ENCODE results near the gene SLC25A21.
"Not testable (repeated sequence)": the region's sequence is repeated elsewhere in the genome, so short reads cannot be mapped to it uniquely, and the experiment has no call there.

The SLC25A21 gene

DNA sequence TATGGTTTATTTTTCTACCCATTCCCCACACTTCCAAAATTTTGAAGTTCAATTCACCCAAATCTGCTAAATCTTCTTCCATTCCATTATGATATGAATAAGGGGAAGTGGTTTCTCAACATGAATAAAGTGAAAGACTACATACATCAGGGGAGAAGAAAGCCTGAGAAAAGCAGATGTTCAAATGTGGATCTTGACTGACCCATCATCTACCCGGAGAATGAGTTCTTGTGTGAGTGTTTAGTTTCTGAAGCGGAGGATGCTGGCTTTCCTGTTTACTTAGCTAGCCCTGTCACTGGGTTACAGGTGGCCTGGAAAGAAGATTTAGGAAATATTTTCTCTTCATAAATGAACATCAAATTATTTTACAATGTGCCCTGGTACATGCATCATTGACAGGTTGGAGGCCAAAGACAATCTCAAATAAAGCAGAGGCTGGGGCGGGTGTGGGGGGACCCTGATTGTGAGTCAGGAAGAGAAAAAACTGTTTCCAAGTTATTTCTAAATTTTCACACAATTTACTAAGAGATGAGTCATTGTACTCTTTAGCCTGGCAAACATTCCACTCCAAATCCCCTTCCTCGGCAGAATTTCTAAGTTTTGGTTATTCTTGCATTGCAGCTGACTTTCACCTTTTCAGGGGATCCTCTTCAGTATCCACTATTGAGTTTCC is 135.6 kb downstream of the SLC25A21 start:
- no peak for FAIRE-seq

DNA sequence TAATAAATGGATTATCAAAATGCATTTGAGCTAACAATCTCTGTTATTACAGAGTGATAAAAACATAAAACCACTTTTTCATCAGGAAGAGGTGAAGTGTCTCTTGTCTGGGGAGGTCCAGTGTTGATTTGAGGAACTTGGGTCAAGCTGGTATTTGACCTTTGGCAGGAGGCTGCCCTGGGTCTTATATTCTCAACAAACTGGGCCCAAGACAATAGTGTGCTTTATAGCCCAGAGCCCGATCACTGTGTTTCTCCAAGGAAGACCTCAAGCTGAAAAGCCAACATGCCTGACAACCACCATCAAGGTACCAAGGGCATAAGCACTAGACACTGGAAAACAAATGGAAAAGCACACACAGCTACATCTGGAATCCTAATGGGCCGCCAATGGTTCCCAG is 137.0 kb downstream of the SLC25A21 start:
- no peak for FAIRE-seq

DNA sequence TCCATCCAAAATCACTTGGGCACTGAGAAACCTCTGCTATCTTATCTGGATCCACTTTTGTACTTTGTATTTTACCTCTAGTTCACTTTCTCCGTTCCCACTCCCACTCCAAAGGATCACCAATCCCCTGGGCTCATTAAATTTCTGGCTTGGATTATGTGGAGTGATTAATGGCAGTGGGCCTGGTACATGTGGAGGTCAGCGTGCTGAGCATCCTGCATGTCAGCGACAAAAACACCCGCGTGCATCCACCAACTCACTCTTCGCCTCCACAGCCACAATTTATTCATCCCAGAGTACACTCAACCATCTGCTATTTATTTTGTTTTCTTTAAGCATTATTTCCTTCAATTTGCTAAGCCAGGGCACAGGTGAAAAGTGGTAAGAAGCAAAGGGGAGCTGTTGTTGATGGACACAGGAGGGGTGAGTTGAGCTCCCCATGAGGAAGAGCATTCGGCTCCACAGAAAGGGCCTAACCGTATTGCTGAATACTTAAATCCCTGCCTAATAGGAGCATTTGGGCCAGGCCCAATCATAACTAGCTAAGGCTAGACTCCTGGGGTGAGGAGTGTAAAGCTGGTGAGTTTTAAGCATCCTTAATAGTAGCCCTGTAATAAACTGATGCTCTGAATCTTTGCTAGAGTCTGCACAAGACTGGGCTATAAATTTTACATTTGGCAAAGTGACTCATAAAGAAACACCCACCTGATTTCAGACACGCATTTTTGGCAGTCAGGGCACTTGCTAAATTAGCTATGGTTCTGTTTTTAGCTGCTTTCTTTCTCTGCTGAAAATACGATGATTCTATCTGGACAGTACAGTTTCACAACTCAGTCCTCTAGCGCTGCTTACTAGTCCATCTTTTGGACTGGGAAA is 137.8 kb downstream of the SLC25A21 start:
- FAIRE-seq, result no peak

DNA sequence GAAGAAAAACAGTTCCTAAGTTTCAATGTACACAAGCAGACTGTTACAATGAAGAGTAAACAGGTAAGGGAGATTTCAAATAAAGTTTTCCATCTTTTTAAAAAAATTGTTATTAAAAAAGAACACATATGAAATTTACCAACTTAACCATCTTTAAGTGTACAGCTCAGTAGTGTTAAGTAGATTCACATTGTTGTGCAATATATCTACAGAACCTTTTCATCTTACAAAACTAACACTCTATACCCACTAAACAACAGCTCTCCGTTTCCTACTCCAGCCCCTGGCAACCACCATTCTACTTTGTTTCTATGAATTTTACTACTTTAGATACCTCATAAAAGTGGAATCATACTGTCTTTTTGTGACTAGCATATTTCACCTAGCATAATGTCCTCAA is 139.5 kb downstream of the SLC25A21 start:
- FAIRE-seq, result no peak

DNA sequence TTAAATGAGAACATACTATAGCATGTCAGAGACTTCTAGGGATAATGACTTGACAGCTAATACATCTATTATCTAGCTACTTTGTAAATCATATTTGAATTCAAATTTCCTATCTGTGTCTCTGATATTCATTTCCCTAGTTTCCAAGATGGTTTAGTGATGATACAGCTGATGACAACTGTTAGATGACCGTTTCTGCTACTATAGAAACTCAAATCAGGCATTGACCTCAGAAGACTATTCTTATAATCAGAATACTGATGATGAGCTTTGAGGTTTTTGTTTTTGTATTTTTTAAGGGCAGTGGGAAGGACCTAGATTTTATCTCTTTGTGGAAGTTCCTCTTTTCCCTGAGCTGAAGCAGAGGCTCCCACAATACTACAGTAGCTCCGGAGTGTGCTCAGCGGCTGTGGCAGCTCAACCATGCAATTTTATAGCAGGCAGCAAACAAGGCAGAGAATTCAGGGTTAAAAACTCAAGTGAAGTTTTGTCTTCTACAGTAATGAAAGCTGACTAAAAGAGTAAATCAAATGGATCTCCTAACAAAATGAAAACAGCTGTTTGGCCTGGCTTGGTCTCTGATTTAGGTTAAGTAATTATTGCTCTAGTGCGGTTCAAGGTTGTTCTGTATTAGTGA is 145.1 kb downstream of the SLC25A21 start:
- no peak for FAIRE-seq

DNA sequence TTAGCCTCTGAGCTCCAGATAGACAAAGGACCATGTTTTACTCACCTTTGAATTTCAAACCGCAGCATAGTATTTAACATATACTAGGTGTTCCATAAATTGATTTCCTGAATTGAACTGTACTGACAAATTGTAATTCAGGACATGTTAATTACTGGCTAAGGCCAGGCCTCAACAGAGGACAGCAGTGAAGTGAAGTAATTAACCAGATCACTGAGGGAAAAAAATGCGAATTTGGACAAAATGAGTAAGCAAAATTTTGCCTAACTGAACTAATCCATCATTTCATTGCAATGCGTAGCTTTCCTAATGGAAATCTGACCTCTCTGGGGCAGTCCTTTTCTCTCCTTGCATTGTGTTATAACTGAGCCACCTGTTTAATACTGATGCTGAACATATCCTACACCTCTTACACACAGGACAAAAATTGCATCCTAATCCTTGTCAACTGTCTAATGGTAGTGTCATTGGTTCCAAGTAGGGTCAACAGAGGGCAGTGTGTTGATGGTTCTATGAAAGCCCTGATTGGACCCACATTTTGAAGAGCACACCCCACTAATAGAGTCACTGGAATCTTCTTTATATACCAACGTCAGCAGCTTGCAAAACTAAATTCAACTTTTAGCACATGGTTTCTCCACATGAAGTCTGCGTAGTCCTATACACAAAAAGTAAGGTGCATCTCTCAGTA is 148.4 kb downstream of the SLC25A21 start:
- no peak for FAIRE-seq

DNA sequence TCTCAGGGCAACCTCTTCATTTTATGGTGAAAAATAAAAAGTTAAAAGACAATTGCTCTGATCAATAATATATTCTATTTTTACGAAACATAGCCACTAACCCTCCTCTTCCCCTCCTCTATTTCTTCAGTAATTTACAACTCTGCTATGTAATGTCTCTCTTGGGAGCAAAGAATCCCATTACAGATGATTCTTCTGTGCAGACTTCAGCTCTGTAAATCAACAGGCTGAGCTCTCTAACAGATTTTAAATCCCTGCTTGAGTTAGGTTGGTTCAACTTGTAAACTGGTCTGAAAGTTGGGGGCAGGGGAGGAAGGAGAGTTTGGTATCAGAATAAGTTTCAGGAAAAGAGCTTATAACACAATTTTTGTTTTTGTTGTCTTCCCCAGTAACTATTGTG is 151.0 kb downstream of the SLC25A21 start:
- FAIRE-seq, result no peak

DNA sequence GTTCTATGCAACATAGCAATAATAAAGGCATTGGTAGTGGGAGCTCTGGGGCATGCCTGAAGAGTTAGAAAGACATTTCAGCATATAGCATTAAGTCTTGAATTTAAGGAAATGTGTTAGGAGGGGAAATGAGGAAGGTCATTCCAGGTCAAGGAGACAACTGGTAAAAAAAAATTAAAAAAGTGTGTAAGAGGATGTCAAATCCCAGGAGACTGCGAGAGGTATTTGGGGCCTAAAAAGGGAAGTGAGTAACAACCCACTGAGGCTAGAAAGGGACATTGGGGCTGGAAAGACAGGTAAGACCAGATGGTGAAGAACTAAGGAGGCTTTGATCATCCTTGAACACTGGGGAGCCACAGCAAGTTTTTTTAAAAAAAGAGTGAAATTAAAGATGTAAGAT is 152.9 kb downstream of the SLC25A21 start:
- FAIRE-seq, result no peak

DNA sequence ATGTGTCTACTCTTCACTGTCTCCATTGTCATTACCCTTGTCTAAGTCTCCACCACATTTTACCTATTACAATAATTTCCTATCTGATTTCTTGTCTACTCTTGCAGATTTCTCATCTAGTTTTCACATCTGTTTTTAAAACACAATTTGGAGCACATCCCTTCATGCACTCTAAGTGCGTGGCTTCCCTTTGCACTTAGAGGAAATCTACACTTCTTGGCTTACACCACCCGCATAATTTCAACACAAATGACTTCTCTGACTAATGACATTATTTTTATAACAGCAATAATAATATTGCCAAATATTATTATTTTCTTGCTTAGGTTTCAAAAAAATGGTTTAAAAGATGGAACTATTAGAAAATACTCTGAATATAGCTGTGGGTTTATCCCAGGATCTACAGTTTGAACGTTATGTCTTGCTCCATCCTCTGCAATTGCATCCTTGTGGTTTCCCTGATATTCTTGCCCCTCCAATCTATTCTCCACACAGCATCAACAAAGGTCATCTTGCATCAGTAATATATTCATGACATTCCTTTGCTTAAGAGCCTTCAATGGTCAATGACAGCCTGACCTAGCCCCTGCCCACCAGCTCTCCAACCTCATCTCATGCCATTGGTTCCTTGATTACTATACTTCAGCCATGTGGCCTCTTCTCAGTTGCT is 153.7 kb downstream of the SLC25A21 start:
- FAIRE-seq, result no peak

DNA sequence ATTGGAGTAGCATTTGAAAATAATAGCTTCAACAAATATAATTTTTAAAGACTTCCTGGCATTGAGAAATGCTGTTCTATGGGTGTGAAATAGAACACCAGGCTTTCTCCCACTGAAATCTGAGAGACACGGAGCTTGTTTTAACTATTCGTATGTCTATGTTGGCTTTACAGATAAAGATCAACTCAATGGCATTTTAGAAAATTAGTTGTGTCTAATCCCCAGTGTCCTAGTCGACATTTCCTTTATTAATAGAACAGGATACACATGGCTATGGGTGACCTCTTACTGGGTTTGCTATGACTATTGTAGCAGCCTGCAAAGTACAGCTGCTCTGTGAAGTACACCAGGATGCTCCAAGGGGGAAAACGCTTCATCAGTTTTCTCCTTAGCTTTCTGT is 159.3 kb downstream of the SLC25A21 start:
- FAIRE-seq, result no peak

DNA sequence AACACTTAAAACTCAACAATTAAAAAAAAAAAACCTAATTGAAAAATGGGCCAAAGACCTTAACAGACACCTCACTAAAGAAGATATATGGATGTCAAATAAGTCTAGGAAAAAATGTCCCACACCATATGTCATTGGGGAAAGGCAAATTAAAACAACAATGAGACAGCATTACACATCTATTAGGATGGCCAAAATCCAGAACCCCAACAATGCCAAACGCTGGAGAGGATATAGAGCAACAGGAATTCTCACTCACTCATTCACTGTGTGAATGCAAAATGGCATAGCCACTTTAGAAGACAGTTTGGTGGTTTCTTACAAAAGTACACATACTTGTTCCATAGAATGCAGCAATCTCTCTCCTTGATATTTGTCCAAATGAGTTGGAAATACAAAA is 173.7 kb downstream of the SLC25A21 start:
- no peak for FAIRE-seq

DNA sequence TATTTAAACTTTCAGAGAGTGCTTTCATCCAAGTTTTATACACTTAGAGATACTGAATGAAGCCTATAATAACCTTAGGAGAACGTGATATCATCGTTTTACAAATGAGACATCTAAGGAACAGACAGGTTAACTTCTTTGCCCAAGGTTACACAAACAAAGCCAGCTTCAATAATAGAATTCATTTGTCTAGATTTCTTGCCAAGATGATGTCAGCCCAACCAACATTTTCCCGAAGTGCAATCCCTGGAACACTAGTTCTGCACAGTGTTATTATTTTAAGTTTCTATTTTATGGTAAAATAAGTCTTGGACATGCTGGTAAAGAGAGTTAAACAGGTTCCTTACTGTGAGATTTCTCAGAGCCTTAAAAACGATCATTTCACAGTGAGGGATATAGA is 174.6 kb downstream of the SLC25A21 start:
- FAIRE-seq, result no peak

DNA sequence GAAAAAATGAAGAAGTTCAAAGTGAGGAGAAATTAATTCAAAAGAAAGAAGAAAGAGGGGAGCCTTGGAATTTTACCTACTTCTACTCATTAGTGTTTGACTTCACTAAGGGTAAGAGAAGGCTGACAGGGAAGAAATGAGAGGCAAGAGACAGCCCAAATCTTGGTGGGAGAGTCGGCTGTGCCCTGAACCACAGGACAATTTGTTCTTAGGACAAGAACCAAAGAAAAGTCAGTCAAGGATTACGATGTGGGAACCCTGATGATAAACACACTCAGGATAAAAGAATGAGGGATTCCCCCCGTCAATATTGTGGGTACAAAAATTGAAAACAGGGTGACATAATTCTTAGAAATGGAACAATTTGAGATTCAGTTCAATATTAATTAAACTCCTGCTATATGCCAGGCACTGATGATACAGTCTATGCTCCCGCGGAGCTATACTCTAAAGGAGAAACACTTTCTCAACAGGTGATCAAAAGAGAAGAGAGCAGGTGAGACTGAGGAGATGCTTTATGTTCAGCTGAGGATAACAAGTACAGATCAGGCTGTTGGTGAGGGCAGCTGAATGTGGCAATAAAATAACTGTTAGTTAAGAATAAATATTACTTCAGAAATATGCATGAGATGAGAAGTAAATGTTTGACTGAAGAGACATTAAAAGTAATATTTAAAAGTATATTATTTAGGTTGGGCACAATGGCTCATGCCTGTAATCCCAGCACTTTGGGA is 175.4 kb downstream of the SLC25A21 start:
- no peak for FAIRE-seq

DNA sequence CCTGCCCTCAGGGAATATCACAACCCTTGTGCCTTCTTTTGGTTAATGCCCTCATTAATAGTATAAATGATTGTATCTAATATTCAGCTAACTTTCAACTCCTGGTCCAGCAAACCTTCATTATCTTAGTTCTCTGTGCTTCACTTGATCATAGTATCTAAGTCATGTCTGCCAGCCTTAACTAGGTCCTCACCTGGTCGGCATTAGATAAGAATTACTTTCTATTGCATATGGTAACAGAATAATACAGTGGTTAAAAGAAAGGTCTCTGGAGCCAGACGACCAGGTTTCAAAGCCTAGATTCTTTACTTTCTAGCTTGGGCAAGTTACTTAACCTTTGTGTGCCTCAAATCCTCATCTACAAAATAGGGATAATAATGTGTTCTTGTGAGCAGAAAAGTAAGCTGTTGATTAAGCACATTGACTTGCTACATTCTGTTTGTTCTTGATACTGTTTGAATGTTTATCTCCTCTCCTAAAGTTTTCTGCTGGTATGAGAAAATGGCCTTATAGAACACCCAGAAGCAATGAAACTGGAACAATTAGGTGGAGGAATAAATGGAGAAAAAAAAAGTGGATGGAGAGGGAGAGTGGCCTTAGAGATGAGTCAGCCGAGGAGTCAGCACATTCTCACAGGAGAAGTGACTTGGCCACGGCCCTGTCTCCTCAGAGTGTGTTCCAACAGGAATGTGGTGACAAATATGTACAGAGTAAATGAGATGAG is 176.1 kb downstream of the SLC25A21 start:
- FAIRE-seq, result no peak

DNA sequence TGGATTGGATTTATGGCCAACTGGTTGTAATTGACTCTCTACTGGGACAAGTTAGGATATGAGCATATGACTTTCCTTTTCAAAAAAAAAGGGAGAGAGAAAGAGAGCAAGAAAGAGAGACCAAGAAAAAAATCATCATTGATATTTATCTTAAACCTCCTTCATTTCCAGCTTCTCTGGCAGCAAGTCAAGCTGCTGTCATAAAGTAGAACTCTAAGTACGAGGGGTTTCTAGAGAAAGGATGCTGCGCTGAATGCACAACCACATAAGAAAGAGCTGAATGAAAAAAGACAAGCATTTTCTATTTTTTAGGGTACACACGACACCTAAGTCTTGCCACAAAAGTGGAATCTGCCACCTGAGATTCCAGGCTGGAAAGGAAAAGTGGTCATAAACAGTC is 182.6 kb downstream of the SLC25A21 start:
- FAIRE-seq, result no peak

DNA sequence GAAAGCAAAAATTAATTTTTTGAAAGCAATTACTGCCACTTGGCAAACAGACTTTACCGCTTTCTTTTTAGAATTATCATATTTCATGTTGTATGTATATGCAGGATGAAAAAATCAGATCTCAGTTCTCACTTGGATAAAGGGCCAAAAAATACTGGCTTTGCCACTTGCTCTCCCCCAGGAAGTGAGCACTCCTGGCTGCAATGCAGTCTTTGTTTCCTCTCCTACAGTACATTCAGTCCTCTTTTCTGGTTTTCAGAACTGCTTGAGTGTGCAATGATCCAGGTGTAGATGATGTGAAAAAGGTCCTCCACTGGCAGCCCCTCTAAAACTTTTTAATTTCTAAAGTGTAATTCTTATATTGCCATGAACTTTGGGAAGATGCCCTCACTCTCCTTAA is 183.4 kb downstream of the SLC25A21 start:
- no peak for FAIRE-seq

DNA sequence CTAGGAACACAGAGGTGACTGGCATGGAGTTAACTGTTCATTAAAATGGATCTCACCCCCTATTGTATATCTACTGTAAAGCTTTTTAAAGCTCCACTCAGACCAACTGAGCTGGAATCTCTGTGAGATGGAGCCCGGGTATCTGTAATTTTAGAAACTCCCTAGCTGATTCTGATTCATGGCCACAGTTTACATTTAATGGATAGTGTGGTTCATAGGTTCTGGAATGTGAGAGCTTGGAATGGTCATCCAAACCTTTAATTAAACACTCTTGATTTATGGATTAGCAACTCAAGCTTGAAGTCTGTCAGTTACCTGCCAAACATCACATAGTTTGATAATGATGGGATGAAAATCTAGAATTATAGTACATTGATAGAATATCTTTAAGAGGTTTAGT is 183.8 kb downstream of the SLC25A21 start:
- no peak for FAIRE-seq

DNA sequence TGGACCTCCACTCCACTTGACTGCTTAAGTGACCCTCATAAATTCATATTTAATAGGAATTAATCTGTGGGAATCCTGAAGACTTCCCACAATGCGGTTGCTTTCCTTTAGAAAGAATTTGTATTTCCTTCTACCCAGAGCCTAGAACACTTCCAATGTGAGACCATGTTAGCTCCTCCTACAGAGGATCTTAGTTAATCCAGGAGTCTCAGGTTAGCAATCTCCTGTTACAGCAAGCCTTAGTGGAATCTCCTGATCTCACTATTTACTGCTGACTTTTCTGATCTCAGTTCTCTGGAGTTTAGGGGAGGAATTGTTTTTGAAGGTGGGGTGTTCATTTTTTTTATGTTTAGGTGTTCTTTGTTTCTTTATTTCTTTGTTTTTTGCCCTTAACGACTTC is 186.0 kb downstream of the SLC25A21 start:
- no peak for FAIRE-seq

DNA sequence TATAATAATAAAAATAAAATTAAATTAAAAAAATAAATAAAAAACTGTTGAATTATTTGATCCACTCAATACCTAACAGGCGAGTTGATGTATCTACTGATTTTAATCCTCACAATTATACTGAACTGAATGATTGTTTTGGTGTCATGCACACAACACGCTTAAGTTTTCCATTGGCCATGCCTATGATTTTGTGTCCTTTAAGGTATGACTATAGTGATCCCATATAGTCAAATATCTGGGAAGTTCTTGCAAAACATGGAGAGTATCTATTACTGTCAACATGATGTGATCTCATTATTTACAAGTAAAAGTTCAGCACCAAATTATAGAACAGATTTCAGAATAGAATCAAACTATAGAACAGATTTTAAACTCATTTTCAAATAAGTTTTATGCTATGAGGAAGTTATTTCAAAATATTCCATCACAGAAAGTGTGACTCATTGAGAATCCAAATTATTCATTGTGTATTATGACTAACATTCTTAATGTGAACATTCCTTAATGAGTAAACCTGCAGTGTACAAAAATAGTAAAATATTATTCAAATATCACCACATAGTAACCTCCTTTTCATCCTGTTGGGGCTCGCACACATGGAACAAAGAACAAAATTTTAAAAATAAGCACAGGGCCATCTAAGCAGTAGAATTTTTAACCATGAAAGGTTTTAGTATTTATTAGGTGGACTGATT is 190.4 kb downstream of the SLC25A21 start:
- no peak for FAIRE-seq

DNA sequence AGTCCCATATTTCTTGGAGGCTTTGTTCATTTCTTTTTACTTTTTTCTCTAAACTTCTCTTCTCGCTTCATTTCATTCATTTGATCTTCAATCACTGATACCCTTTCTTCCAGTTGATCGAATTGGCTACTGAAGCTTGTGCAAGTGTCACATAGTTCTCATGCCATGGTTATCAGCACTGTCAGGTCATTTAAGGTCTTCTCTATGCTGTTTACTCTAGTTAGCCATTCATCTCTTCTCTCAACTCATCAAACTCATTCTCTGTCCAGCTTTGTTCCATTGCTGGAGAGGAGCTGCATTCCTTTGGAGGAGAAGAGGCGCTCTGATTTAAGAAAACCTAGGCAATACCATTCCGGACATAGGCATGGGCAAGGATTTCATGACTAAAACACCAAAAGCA is 192.0 kb downstream of the SLC25A21 start:
- FAIRE-seq, result not testable (repeated sequence)

DNA sequence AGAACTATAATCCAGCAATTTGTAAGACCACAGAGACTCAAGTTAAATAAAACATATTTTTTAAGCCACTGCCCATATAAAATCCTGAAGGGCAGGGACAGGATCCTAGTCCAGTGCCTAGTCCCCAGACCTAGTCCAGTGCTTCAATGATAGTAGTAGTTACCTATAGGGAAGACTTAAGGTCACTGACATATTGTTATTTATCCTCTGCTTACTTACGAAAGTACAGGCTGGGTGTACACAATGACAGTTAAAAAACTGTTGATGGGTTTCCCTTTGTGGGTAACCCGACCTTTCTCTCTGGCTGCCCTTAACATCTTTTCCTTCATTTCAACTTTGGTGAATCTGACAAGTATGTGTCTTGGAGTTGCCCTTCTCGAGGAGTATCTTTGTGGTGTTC is 192.5 kb downstream of the SLC25A21 start:
- no peak for FAIRE-seq
